ENCODE data around the gene GPR17. TPM values are rescaled to one million over a fixed set of nuclear protein-coding genes. Genes with fewer than 3 reads are reported as not detected.

The GPR17 gene
- total and polyA plus RNA-seq, 11 donors, result 0.10 to 8.0 (median 0.26) TPM; not detected in 3

GRCh38 chr2:127650785-127651380, 4.9 kb downstream of the GPR17 start:
- TF ChIP-seq POLR2A (IDR thresholded peaks at IDR 0.05), result no peak
- TF ChIP-seq, protein P1, sequence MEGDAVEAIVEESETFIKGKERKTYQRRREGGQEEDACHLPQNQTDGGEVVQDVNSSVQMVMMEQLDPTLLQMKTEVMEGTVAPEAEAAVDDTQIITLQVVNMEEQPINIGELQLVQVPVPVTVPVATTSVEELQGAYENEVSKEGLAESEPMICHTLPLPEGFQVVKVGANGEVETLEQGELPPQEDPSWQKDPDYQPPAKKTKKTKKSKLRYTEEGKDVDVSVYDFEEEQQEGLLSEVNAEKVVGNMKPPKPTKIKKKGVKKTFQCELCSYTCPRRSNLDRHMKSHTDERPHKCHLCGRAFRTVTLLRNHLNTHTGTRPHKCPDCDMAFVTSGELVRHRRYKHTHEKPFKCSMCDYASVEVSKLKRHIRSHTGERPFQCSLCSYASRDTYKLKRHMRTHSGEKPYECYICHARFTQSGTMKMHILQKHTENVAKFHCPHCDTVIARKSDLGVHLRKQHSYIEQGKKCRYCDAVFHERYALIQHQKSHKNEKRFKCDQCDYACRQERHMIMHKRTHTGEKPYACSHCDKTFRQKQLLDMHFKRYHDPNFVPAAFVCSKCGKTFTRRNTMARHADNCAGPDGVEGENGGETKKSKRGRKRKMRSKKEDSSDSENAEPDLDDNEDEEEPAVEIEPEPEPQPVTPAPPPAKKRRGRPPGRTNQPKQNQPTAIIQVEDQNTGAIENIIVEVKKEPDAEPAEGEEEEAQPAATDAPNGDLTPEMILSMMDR (IDR thresholded peaks at IDR 0.05), result no peak
- WGBS, 4 donors, result 81 to 87% (median 83%) methylated on average over 28 of the region's 28 CpGs
- ATAC-seq (no peak), DNase-seq (peak in 2 of 5 donors; percentile 25 to 58)
- Histone ChIP-seq H3K27me3 (no peaks in the 10 kb centered on the region), H3K4me1 (peaks cover 33 to 98% (median 92%) of the 10 kb centered on the region in 12 donors), H3K9me3 (no peaks in the 10 kb centered on the region), H3K36me3 (peaks cover 0 to 55% (median 36%) of the 10 kb centered on the region in 9 donors), H3K4me3 (no peak overlapping the region), H3K27ac (peak overlapping the region; percentile 50 to 98 (median 84))
- intact Hi-C loops (cut with DNase I), result loop anchor here in 2 of 10 donors (2.0 to 5.0 kb wide), 3 partner anchors 24 to 51 kb away; partner anchors contain the start of genes LIMS2 (in 1 of the 2) and SFT2D3 (in 1 of the 2)

- no peak for ATAC-seq
- 78 to 89% (median 83%) methylated on average over 29 of the region's 29 CpGs for WGBS, 4 donors
- DNase-seq, result peak in 3 of 5 donors; percentile 26 to 68 (median 31)
- no peak overlapping the region for H3K4me3 ChIP-seq
- H3K9me3 ChIP-seq, result no peaks in the 10 kb centered on the region
- no peaks in the 10 kb centered on the region for H3K27me3 ChIP-seq
- peaks cover 0 to 55% (median 36%) of the 10 kb centered on the region in 9 donors for H3K36me3 ChIP-seq
- H3K27ac ChIP-seq, result peak overlapping the region; percentile 49 to 98 (median 84)
- H3K4me1 ChIP-seq, result peaks cover 33 to 98% (median 94%) of the 10 kb centered on the region in 12 donors
- intact Hi-C loops (cut with DNase I), result loop anchor here in 2 of 10 donors (2.0 to 5.0 kb wide), 3 partner anchors 23 to 51 kb away; partner anchors contain the start of genes LIMS2 (in 1 of the 2) and SFT2D3 (in 1 of the 2)
- TF ChIP-seq POLR2A (IDR thresholded peaks at IDR 0.05), result no peak
- TF ChIP-seq, protein P1 (IDR thresholded peaks at IDR 0.05), result no peak
Observed at GRCh38 chr2:127651381-127651809, 5.4 kb downstream of the GPR17 start.

GRCh38 chr2:127651971-127652550, 6.1 kb downstream of the GPR17 start:
- Histone ChIP-seq H3K27ac (peak overlapping the region; percentile 49 to 98 (median 84)), H3K4me1 (peaks cover 33 to 98% (median 94%) of the 10 kb centered on the region in 12 donors), H3K27me3 (no peaks in the 10 kb centered on the region), H3K4me3 (no peak overlapping the region), H3K9me3 (no peaks in the 10 kb centered on the region), H3K36me3 (peaks cover 0 to 58% (median 40%) of the 10 kb centered on the region in 9 donors)
- peak; percentile 91 to 97 (median 93) for DNase-seq
- peak; percentile 78 to 81 (median 80) for ATAC-seq
- intact Hi-C loops (cut with DNase I), result loop anchor here in 3 of 10 donors (2.0 to 5.0 kb wide), 3 partner anchors 23 to 50 kb away; partner anchors contain the start of genes LIMS2 (in 2 of the 3) and SFT2D3 (in 1 of the 3)
- TF ChIP-seq, protein P1 (IDR thresholded peaks at IDR 0.05), result no peak
- TF ChIP-seq POLR2A (IDR thresholded peaks at IDR 0.05), result no peak
- WGBS, 4 donors, result 32 to 49% (median 43%) methylated on average over 12 to 14 of the region's 14 CpGs

All from heart left ventricle (tissue), 16 donors.